Epithelial cell of proximal tubule (primary cell): Measurements from ENCODE around the gene NKX1-2. TPM values are rescaled to one million over a fixed set of nuclear protein-coding genes. Genes with fewer than 3 reads are reported as not detected.

ENCODE experiments used
- DNase-seq: peaks from one replicate; pipeline ENCODE4 v3.0.0-alpha.2; 2011; ENCODE audit warnings: low read depth
- H3K4me3 ChIP-seq: 2 replicates; pipeline ENCODE4 v1.5.1; 2011; ENCODE audit warnings: low read depth, mild to moderate bottlenecking, low read length
- CTCF ChIP-seq: conservative IDR thresholded peaks from 2 replicates; pipeline ENCODE4 v1.5.1; 2012; ENCODE audit warnings: low read depth, mild to moderate bottlenecking, low read length
- total RNA-seq: library from RNA; depleted of rRNA; stranded (reverse); fragments of >200 nt; gene quantifications from 2 replicates; pipeline ENCODE4 v1.2.3, GENCODE V29; 2015

NKX1-2 gene
- total RNA-seq, 1 donor from 2014 or later = not detected

DNA sequence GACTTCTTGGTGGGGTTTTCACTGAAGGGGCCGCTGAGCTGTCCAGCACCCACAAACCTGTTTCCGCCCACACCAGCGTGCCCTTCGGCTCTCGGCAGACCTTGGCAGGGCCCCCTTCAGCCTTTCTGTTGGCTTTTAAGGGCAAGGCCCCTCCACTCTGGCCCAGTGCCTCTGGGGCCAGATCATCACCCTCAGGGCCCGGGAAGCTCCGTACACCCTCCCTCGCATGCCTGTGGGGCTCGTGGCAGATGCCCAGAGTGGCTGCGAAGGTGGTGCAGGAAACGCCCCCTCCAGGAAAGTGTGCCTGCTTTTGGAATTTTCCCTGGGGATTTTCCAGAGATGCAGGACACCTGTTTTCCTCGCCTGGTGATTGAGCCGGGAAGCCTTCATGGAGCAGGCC, 18.8 kb upstream of the NKX1-2 start:
- DNase-seq = no peak
- no peak for TF ChIP-seq CTCF
- H3K4me3 ChIP-seq = no peak overlapping the region

GRCh38 chr10:124467165-124467564, 17.3 kb upstream of the NKX1-2 start:
- no peak overlapping the region for H3K4me3 ChIP-seq
- TF ChIP-seq CTCF = no peak
- DNase-seq = no peak

GRCh38 chr10:124465777-124466488, 16.1 kb upstream of the NKX1-2 start:
- DNase-seq = no peak
- TF ChIP-seq CTCF = no peak
- no peak overlapping the region for H3K4me3 ChIP-seq

GRCh38 chr10:124465003-124465776, 15.4 kb upstream of the NKX1-2 start:
- no peak for TF ChIP-seq CTCF
- H3K4me3 ChIP-seq = no peak overlapping the region
- DNase-seq = no peak

- H3K4me3 ChIP-seq = no peak overlapping the region
- TF ChIP-seq CTCF = no peak
- DNase-seq = no peak
These were observed 14.5 kb upstream of the NKX1-2 start for GRCh38 chr10:124464028-124464965.

DNA sequence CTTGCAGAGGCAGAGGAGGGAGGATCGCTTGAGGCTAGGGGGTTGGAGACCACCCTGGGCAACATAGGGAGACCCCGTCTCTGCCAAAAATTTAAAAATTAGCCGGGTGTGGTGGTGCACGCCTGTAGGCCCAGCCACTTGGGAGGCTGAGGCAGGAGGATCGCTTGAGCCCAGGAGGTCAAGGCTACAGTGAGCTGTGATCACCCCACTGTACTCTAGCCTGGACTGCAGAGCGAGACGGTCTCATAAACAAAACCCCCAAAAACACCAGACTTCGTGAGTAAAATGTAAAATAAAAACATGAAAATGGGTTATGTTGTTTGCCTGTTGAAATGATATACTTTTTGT, 12.5 kb upstream of the NKX1-2 start:
- no peak for DNase-seq
- TF ChIP-seq CTCF = no peak
- H3K4me3 ChIP-seq = peak overlapping the region; percentile 71
